ENCODE results near the gene HS3ST5.
A peak's percentile ranks its signal among the peaks of the same experiment; 100 is the strongest.
"Not testable (repeated sequence)": the region's sequence is repeated elsewhere in the genome, so short reads cannot be mapped to it uniquely, and the experiment has no call there.

Gene HS3ST5

GRCh38 chr6:114327074-114327473 is 15.7 kb downstream of the HS3ST5 start:
- DNase-seq, result no peak

DNA sequence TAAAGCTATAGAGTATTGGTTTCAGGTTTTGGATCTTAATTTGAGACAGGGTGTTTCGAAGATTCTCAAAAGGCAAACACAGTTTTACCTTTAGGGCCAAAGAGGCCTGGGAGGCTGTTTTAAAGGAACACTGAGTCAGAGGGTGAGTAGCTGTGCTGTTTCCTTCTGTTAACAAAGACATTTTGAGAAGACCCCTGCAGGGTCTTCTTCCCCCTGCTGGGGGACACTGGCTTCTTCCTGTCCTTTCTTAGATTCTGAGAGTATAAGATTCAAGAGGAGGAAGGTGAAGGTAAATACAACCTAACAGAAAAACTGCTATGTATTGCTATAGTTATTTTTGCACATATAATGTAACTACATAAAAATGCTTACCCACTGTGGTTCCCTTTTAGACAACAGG is 19.0 kb downstream of the HS3ST5 start:
- no peak for DNase-seq

DNA sequence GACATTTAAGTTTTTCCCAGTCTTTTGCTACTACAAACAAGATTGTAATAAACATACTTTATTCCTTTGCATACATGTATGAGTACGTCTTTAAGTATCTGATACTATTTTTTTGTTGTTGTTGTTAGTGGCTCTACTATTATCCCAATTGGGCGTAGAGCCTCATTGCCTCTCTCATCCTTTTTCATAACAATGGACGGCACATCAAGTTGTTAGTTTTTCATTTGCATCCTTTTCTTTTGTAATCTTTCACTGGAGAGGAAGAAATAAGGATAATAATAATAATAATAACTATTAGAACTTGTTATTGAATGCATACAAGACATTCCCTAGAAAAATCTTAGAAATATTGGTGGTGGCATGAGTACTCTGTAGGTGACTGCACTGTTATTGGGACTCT is 23.1 kb downstream of the HS3ST5 start:
- no peak for DNase-seq

- no peak for DNase-seq
Observed at GRCh38 chr6:114315831-114316595, 26.8 kb downstream of the HS3ST5 start.

- not testable (repeated sequence) for DNase-seq
Observed at GRCh38 chr6:114313816-114314215, 29.0 kb downstream of the HS3ST5 start.

GRCh38 chr6:114312931-114313330 is 29.9 kb downstream of the HS3ST5 start:
- DNase-seq, result no peak

- no peak for DNase-seq
Observed at GRCh38 chr6:114310053-114310452, 32.8 kb downstream of the HS3ST5 start.

DNA sequence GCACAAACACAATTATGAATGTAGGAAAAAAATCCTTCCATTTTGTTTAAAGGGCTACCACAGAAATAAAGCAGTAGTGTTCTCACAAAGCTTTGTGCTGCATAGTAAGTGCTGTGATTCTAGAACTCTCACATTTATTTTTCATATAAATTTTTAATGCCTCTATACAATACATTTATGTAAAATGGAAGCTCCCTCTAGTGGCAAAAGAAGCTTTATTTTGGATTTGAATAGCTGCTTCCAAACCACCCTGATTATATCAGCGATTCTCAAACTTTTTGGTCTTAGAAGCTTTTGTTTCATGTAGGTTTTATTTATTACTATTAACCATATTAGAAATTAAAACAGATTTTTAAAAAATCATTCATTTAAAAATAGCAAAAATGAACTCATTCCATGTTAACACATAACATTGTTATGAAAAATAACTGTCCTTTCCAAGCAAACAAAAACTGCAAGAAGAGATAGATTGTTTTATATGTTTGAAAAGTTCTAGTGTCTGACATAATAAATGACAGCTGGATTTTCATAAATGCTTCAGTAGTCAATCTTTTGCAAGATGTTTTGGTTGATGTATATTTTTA is 38.4 kb downstream of the HS3ST5 start:
- peak; percentile 14 for DNase-seq

DNA sequence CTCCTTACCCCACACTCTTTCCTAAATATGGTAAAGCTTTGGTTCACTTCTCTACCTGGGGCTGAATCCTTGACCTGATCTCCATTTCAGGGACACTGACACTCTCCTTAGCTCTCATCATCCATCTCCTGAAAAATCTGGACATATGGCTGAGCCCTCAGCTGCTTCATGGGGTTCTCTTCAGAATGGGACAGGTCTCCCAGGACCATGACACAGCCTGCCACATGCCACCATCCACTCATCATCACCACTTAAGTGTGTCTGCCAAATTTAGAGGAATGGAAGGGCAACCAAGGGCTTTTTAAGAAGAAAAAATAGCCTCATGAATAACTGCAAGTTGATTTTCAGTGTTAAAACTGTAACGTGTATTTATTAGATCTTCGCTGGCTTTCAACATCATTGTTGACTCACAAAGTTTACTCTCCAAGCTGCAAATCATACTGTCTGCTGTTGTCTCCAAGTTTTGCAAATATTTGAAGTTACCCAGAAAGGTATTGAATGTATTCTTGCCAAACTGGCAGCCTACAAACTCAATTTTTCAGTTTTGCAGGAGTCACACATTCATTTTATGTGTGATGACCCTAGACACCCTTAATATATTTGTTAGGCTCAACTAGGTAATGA is 41.1 kb downstream of the HS3ST5 start:
- no peak for DNase-seq

DNA sequence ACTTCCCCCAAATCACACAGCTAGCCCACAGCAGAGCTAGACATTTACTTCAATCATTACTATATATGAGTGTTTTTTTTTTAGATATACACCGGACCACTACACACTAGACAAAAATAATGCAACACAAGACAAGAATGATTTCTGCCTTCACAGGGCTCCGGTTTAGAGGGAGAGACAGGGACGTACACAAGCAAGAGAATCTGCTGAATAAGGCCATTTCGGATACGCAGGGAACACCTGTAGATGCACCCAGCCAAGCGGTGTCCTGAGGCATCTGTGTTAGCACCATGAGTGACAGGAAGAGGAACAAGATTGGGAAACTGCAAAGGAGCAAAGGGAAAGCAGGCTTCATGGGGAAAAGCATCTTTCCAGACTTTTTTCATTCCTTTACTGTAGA is 45.7 kb downstream of the HS3ST5 start:
- DNase-seq, result no peak

- DNase-seq, result no peak
Observed at GRCh38 chr6:114292431-114292830, 50.4 kb downstream of the HS3ST5 start.

DNA sequence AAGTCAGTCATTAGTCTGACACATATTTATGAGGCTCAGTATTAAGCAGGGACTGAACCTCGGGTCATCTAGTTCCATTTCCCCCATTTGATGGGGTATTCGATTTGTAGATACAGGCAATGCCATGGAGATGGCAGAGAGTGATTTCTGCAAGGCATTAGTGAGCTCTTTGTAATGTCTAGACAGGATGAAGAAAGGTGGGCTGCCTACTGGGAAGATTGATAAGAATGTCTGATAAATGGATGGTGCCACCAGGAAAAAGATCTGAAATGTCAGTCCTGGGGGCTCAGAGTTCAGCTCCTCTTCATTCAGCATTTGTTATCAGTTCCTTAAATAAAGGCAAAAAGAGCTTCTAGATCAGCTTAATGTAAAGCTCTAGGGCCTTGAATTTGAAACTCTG is 51.4 kb downstream of the HS3ST5 start:
- no peak for DNase-seq

DNA sequence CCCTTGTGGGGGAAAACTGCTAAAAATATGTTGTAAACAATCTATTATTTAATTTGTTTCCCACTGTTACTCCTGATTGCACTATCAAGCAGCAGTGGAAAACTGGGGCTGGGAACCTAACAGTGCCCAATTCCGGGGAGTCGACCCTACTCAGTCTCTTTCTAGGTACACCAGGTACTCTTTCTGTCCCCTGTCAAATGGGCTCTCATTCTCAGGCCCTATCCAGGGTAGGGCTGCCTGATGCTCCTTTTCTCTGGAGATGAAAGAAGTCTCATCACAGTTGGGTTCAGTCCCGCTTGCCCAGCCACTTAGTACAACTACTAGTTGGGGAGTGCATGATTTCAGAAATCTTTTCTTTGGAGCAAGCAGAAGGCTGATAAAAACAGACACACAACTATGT is 52.0 kb downstream of the HS3ST5 start:
- no peak for DNase-seq

DNA sequence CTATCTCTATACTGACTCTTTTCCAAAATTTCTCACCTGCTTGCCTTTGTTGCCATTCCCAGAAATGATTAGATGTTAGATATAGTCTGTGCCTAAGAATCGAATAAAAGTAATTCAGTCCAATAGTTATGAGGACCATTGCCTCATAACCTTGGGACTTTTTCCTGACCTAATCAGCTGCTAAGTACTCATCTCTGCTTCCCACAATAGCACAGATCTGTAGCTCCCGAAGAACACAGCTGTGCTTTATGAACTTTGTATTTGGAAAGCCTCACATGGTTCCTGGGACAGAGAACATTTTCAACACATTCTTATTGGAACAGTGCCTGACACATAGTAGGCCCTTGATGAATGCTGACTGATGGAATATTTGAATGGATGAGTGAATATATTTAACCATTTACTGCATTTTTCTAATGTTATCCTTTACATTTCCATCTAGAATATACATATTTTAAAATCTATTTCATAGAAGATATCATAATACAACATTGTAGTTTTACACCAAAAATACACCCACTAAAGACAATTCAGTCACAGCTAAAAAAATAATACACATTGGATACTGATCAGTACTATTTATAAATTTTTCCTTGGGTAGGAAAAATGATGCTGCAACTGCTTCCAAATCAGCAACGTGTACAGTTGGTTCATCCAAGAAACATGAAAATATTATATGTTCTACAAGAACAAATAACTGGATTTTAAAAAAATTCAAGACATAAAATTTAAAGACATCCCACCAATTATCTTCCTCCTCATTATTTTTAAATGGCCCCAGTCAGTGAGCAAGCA is 53.9 kb downstream of the HS3ST5 start:
- no peak for DNase-seq

DNA sequence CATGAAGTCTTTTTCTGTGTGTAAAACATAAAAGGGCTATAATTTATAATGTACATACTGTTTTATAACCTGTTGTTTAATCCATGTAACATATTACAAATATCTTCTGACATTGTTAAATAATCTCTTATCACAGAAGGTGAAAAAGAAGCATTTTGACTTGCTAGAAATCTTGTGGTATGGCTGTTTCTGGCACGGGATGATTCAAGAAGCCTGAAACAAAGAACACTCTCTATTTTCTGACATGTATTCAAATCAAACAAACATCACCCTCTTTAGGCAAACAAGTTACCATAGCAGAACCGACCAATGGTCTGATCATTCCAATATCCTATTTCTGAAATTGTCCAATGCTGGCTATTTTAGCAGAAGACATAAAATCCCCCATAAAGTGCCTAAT is 55.4 kb downstream of the HS3ST5 start:
- no peak for DNase-seq

DNA sequence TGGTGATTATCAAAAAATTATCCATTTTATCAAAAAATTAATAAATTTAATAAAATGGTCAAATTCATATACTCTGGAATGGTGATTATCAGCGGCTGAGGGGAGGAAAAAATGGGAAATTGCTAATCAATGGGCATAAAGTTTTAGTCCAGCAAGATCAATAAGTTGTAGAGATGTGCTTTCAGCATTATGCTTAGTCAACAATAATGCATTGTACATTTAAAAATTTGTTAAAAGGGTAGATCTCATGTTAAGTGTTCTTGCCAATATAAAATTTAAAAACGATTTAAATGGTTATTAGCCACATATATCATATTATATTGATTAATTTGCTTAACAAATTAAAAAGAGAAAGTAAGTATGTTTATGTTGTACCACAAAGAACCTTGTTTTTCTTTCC is 56.6 kb downstream of the HS3ST5 start:
- DNase-seq, result no peak

DNA sequence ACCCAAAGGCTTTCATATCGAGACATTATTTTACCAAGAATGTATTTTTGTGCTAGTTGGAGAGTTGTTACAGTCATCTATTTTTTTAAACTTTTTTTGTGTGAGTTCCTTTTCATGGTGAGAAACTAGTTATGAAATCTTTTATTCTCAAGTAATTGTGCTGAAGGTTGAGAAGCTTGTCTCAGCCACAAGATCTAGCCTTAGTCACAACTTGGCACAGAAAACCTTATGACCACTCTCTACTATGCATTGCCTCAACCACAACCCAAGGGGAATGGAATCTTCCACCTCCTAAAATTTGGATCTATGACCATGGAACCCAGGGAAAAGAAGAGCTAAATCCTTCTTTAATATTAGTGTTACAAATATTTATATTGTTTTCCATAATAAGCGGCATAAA is 58.5 kb downstream of the HS3ST5 start:
- DNase-seq, result peak; percentile 37

- DNase-seq, result no peak
Observed at GRCh38 chr6:114282292-114282691, 60.5 kb downstream of the HS3ST5 start.

DNA sequence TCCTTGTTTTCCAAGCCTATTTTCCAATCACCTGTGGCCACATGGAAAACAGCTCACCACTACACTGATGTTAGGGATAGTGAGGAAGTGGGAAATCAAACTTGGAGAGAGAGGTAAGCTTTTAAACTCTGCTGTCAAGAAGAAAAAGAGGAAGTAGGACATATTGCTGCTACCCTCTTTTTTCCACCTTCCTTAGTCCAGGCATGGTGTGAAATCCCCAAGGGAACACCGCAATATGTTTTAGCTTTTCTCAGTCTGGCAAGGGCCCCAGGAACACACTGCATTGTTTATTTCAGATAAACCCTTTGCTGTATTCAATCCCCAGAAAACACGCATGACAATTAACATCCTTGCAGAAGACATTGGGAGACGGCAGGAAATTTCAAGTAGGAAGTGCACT is 61.3 kb downstream of the HS3ST5 start:
- no peak for DNase-seq

DNA sequence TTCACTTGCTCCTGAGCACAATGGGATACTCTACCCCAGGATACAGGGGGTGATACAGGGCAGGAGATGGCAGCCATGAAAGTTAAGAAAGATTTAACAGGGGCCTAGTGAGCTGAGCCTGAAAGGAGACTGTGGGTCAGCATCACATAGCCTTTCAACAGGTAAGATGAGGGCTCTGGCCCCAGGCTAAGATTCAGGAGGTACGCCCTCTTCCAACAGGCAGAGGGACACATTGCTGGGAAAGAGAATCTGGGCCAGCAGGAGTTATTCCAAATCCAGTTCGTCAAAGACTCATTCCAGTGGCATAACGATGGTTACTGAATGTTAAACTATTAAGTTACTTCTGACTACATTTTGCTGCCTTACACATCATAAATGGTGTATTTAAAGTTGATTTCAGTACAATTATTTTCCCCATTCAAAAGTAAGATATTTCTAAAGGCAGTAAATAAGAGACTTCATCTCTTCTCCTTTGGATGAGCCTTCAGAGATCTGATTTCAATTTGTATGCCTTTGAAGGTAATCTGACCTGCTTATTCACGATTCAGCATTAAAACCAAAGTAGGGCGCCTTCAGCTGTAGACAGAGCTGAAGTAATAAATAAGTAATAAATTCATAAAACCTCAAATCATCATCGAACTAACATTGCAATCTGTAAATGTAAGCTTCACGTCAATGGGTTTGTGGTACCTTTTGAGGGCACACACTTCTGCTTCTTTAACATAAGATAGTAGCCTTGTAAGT is 62.4 kb downstream of the HS3ST5 start:
- DNase-seq, result no peak

GRCh38 chr6:114277220-114277619 is 65.6 kb downstream of the HS3ST5 start:
- no peak for DNase-seq

GRCh38 chr6:114276783-114277182 is 66.0 kb downstream of the HS3ST5 start:
- DNase-seq, result no peak

DNA sequence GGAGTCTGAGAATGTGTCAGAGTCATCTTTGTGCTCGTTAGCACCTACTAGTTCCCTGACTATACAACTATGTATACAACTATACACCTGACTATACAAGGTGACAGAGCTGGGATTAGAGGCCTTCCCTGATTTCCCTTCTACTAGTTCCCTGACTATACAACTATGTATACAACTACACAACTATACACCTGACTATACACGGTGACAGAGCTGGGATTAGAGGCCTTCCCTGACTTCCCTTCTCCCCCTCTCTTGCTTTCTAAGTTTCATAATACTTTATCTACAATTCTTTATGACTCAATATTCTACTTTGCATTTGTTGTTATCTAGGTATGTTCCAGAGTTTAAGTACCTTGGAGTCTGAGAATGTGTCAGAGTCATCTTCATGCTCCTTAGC is 68.0 kb downstream of the HS3ST5 start:
- no peak for DNase-seq
